Activated CD8-positive, alpha-beta memory T cell treated with anti-CD3 and anti-CD28 coated beads, Interleukin-2, amount 10 ng/mL, durations not matched to agents 7 days and 5 days (primary cell): Measurements from ENCODE around the gene PCOLCE2. TPM values are rescaled to one million over a fixed set of nuclear protein-coding genes. Genes with fewer than 3 reads are reported as not detected.
A peak's percentile ranks its signal among the peaks of the same experiment; 100 is the strongest.

ENCODE experiments used
- ATAC-seq: fragments of 150-1000 bp; cut with Tn5 transposase; one replicate; pipeline ENCODE4 v1.10.0; 2021; ENCODE audit warnings: moderate library complexity
- CTCF ChIA-PET: fragments of 350-600 bp; sonication (Branson Sonifier 250); formaldehyde crosslinking; loops from one replicate; lab custom pipeline; 2021; ENCODE audit warnings: antibody characterized with exemption; lab: Charles Lee
- DNase-seq: peaks from one replicate; pipeline ENCODE4 v3.0.0-alpha.2; 2020
- H3K27ac Mint-ChIP-seq: one replicate; pipeline ENCODE4 v1.8.0; 2021; ENCODE audit warnings: mild to moderate bottlenecking, mixed read lengths
- H3K27me3 Mint-ChIP-seq: one replicate; pipeline ENCODE4 v1.8.0; 2021; ENCODE audit warnings: mixed read lengths
- H3K36me3 Mint-ChIP-seq: one replicate; pipeline ENCODE4 v1.8.0; 2021; ENCODE audit warnings: mild to moderate bottlenecking, mixed read lengths
- H3K4me1 Mint-ChIP-seq: one replicate; pipeline ENCODE4 v1.8.0; 2021; ENCODE audit warnings: mixed read lengths
- H3K4me3 Mint-ChIP-seq: one replicate; pipeline ENCODE4 v1.8.0; 2021; ENCODE audit warnings: mild to moderate bottlenecking, moderate library complexity, mixed read lengths
- H3K9me3 Mint-ChIP-seq: one replicate; pipeline ENCODE4 v1.8.0; 2022; ENCODE audit warnings: low read depth, mixed read lengths
- total RNA-seq, 2 experiments: library from RNA; stranded (reverse); gene quantifications; one replicate each; pipeline ENCODE4 v1.2.3, GENCODE V29; 2021

PCOLCE2 gene
- total RNA-seq, 2 experiments from 2014 or later: not detected

DNA sequence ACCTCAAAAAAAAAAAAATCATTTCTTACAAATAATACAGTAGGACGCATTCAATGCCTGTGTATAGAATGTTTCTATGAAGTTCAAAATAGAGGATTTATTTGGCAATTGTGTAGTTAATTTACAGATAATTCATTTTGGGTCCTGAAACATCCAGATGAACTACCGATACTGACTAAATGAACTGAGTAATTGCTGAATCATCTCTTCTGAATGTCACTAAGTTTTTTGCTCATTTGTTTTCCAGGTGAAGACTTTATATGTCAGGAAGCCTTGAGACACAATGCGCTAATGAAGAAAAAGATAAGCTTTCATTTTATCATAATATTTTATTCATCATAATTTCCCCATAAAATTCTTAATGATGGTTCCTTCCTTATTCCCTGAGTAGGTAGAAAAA is 39.7 kb downstream of the PCOLCE2 start:
- no peaks in the 10 kb centered on the region for H3K4me1 Mint-ChIP-seq
- H3K9me3 Mint-ChIP-seq: no peaks in the 10 kb centered on the region
- no peak overlapping the region for H3K4me3 Mint-ChIP-seq
- ATAC-seq (no peak), DNase-seq (no peak)
- CTCF ChIA-PET: no interaction called here
- H3K27ac Mint-ChIP-seq: no peak overlapping the region
- H3K27me3 Mint-ChIP-seq: peaks cover 16% of the 10 kb centered on the region
- no peaks in the 10 kb centered on the region for H3K36me3 Mint-ChIP-seq

DNA sequence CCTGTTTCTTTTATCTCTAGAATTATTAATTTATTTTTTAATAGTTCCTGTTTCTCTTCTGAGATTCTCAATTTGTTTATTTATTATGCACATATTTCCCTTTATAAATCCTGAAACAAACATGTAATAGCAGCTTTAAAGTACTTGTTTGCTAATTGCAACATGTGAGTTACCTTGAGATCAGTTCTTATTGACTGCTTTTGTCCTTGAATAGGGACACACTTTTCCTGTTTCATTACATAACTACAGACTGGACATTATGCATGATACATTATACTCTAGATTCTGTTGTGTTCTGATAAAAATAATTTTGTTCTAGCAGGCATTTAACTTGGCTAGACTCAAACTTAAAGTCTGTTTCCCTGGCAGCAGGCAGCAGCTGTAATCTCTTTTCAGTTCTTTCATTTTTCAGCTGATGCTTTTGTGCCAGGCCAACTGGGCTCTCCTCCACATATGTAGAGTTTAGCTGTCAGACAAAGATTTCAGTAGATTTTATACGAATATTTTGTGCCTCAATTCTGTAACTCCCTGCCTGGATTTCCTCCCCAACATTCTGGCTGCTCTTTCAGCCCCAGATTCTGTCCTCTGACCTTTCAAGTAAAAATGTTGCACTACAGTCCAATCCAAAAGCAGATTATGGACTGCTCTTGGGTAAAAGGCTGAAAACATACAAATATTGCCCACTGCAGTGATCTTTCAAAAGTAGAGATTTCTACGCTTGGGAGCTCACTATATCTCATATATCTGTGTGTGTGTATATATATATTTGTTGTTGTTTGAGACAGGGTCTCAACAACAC is 41.9 kb downstream of the PCOLCE2 start:
- peaks cover 10% of the 10 kb centered on the region for H3K27me3 Mint-ChIP-seq

DNA sequence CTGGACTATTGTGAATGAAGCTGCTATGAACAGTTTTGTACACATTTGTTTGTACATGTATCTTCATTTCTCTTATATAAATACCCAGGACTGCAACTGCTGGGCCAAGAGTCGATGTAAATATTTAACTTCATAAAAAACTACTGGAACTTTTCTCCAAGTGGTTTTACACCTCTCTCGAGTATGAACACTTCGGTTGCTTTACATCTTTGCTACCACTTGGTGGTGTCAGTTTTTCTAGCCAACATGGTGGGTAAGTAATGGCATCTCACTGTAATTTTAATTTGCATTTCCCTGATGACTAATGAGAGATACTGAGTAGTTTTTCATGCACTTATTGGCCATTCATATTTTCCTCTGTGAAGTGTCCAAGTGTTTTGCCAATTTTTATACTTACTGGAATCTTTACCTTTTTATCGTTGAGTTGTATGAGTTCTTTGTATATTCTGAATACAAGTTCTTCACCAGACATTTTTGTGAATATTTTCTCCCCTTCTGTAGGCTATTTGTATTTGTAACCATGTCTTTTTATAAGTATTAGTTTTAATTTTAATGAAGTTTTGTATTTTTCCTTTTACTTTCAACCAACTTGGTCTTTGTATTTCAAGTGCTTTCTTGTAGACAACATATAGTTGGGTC is 44.4 kb downstream of the PCOLCE2 start:
- no peak overlapping the region for H3K27ac Mint-ChIP-seq
- H3K4me1 Mint-ChIP-seq: no peaks in the 10 kb centered on the region
- DNase-seq: no peak
- H3K9me3 Mint-ChIP-seq: no peaks in the 10 kb centered on the region
- ATAC-seq: peak; percentile 47
- no peaks in the 10 kb centered on the region for H3K36me3 Mint-ChIP-seq
- H3K4me3 Mint-ChIP-seq: no peak overlapping the region
- CTCF ChIA-PET: interaction anchor here (1.2 to 1.6 kb wide), 3 partner anchors 8 to 145 kb away, joined by 3 to 8 read pairs (median 4); no protein-coding TSS in a partner anchor
- peaks cover 9% of the 10 kb centered on the region for H3K27me3 Mint-ChIP-seq

More for the DNA sequence above, 41.9 kb downstream of the PCOLCE2 start:
- CTCF ChIA-PET: no interaction called here
- no peaks in the 10 kb centered on the region for H3K36me3 Mint-ChIP-seq
- no peak overlapping the region for H3K27ac Mint-ChIP-seq
- no peak for ATAC-seq
- no peaks in the 10 kb centered on the region for H3K9me3 Mint-ChIP-seq
- no peaks in the 10 kb centered on the region for H3K4me1 Mint-ChIP-seq
- H3K4me3 Mint-ChIP-seq: no peak overlapping the region
- no peak for DNase-seq

DNA sequence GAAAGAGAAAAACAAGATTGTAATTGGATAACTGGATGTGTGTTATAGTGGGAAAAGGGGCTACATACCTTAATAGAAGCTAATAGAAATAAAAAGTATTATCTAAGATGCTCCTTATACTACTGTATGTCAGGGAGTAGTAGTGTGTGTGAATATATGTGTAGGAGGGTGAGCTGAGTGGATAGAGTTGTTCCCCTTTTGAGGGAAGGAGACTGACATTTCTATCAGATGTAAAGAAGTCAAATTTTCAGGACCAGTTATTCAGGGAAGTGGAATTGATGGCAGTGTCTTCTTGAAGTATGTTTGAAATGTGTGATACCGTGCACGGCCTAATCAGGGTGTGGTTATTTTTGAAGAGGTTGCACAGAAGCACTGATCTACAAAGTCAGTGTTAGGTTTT is 49.1 kb downstream of the PCOLCE2 start:
- Mint-ChIP-seq H3K27me3 (peaks cover 22% of the 10 kb centered on the region), H3K27ac (no peak overlapping the region), H3K4me3 (no peak overlapping the region), H3K4me1 (no peaks in the 10 kb centered on the region), H3K36me3 (no peaks in the 10 kb centered on the region), H3K9me3 (no peaks in the 10 kb centered on the region)
- ATAC-seq (no peak), DNase-seq (no peak)
- CTCF ChIA-PET: no interaction called here

DNA sequence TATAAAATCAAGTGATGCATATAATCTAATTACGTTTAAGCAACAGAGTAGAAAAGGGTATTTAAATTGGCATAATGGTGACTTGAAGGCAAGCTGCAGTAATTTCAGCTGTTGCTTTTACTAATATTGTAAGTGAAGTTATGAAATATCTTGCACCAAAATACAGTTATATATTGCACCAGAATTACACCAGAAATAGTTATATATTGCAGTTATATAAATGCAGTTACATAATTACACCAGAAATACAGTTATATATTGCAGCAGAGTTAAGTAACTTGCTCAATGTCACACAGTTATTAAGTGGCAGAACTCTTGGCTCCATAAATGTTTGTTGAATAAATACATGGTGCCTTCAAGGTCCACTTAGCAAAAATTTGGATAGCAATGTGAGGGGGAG is 51.4 kb downstream of the PCOLCE2 start:
- DNase-seq (no peak), ATAC-seq (no peak)
- H3K9me3 Mint-ChIP-seq: no peaks in the 10 kb centered on the region
- H3K27me3 Mint-ChIP-seq: peaks cover 26% of the 10 kb centered on the region
- H3K27ac Mint-ChIP-seq: no peak overlapping the region
- no peak overlapping the region for H3K4me3 Mint-ChIP-seq
- H3K36me3 Mint-ChIP-seq: no peaks in the 10 kb centered on the region
- no peaks in the 10 kb centered on the region for H3K4me1 Mint-ChIP-seq
- CTCF ChIA-PET: interaction anchor here (2.1 kb wide), 1 partner anchor 9 kb away, joined by 7 read pairs; no protein-coding TSS in a partner anchor

DNA sequence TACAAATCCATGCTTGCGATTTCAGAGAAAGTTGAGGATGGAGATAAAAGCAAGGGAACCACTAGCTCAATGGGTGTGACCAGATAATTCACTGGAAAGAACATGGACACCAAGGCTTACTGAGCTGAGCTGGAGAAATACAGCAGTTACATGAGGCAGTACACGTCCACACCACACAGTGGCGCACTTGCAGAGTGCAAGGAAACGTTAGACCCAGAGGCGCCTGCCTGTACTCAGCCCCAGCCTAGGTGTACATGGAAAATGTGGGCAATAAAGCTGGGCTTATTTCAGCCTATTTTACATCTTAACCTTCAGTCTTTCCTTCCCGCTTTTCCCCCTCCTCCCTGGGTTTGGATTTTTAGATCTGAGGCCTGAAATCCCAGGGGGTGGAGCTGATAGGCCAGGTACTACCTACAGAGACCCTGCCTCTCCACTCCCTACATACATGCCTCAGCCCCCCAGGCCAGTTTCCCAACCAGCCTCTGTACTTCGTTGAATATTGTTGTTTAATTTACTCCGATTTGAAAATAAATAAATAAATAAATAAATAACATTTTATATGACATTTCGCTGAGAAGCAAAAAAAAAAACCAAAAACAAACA is 60.1 kb downstream of the PCOLCE2 start:
- peaks cover 30% of the 10 kb centered on the region for H3K27me3 Mint-ChIP-seq
- no peak overlapping the region for H3K4me3 Mint-ChIP-seq
- H3K27ac Mint-ChIP-seq: no peak overlapping the region
- no peaks in the 10 kb centered on the region for H3K9me3 Mint-ChIP-seq
- DNase-seq: peak; percentile 80
- peak; percentile 93 for ATAC-seq
- no peaks in the 10 kb centered on the region for H3K4me1 Mint-ChIP-seq
- no peaks in the 10 kb centered on the region for H3K36me3 Mint-ChIP-seq
- CTCF ChIA-PET: interaction anchor here (0.5 to 4.4 kb wide), 36 partner anchors 10 to 1180 kb away, joined by 3 to 26 read pairs (median 4); partner anchors contain the start of gene ATR

DNA sequence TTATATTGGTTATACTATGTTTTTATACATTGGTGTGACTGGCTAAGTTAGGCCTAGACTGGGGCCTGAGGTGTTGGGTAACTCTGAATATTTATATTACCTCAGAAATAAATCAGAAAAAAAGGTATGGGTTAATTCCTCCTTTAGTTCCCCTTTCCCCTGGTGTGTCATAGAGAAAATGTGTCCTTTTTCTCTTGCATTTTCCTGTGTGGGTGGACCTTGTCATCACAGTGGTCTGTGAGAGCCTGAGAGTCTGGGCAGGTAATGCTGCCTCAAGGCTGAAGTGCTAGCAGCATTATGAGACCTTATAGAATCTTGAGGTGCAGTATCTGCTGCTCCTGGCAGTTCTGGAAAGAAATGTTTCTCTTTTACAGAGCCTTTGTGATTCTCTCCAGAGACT is 69.7 kb downstream of the PCOLCE2 start:
- H3K27ac Mint-ChIP-seq: no peak overlapping the region
- no peaks in the 10 kb centered on the region for H3K4me1 Mint-ChIP-seq
- no peak for ATAC-seq
- H3K9me3 Mint-ChIP-seq: no peaks in the 10 kb centered on the region
- H3K36me3 Mint-ChIP-seq: no peaks in the 10 kb centered on the region
- no peak overlapping the region for H3K4me3 Mint-ChIP-seq
- CTCF ChIA-PET: interaction anchor here (0.6 to 5.7 kb wide), 3 partner anchors 10 to 222 kb away, joined by 3 to 22 read pairs (median 3); no protein-coding TSS in a partner anchor
- DNase-seq: no peak
- peaks cover 42% of the 10 kb centered on the region for H3K27me3 Mint-ChIP-seq

DNA sequence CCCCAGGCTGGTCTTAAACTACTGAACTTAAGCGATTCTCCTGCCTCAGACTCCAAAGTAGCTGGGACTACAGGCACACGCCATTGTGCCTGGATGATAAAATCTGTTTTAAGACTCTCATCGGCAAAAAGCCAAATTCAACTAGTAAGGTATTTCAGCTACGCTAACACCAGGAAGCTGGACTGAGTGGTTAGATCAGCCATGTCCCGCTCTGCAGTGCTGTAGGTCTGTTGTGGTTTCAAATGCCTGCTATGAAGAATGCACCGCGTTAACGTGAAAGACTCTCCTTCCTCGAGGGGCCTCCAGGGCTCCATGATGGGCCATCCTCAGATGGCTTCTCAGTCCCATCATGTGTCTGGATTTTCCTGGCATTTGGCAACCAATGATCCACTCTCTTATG is 70.2 kb downstream of the PCOLCE2 start:
- CTCF ChIA-PET: interaction anchor here (0.6 to 5.7 kb wide), 3 partner anchors 11 to 221 kb away, joined by 3 to 22 read pairs (median 3); no protein-coding TSS in a partner anchor

DNA sequence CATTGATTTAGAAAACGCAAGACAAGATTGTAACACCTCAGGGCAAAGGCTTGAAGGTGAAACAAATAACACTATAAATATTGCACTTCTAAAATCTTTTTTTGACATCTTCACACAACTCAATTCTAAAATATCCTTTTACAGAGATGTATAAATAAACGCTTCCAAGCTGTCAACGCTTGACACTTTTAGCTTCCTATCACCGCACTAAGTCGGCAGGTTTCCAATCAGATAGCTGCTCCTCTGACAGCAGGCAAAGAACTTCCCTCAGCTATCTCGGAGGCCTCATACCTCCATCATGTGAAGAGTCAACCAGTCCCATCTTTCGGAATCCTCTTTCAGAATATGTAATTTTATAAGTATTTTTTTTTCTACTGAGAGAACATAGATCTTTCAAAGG is 71.0 kb downstream of the PCOLCE2 start:
- DNase-seq (no peak), ATAC-seq (no peak)
- Mint-ChIP-seq H3K27me3 (peaks cover 38% of the 10 kb centered on the region), H3K27ac (no peak overlapping the region), H3K36me3 (no peaks in the 10 kb centered on the region), H3K9me3 (no peaks in the 10 kb centered on the region), H3K4me3 (no peak overlapping the region), H3K4me1 (no peaks in the 10 kb centered on the region)
- CTCF ChIA-PET: interaction anchor here (5.7 kb wide), 1 partner anchor 11 kb away, joined by 22 read pairs; no protein-coding TSS in a partner anchor

More for the DNA sequence above, 70.2 kb downstream of the PCOLCE2 start:
- Mint-ChIP-seq H3K9me3 (no peaks in the 10 kb centered on the region), H3K27me3 (peaks cover 41% of the 10 kb centered on the region), H3K36me3 (no peaks in the 10 kb centered on the region), H3K4me3 (no peak overlapping the region), H3K27ac (no peak overlapping the region), H3K4me1 (no peaks in the 10 kb centered on the region)
- DNase-seq: no peak
- no peak for ATAC-seq

DNA sequence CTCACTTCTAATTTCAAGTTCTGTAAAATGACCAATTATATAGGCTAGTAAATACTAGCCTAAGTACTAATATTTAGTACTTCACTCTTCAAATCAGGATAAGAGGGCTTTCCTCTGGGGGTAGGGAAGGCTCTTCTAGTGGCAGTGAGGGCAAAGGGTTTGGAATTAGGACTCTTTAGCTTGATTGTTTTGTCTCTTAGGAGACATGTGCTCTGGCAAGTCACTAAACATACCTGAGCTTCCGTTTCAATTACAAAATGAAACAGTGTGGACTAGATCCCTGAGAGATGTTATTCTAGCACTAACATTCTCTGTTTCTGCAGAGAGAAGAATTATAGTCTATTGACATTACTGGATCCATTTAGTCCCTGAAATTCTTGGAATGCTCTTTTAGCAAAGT is 71.5 kb downstream of the PCOLCE2 start:
- CTCF ChIA-PET: interaction anchor here (5.7 kb wide), 1 partner anchor 12 kb away, joined by 22 read pairs; no protein-coding TSS in a partner anchor
- Mint-ChIP-seq H3K36me3 (no peaks in the 10 kb centered on the region), H3K4me3 (no peak overlapping the region), H3K9me3 (no peaks in the 10 kb centered on the region), H3K27me3 (peaks cover 36% of the 10 kb centered on the region), H3K27ac (no peak overlapping the region), H3K4me1 (no peaks in the 10 kb centered on the region)
- ATAC-seq (no peak), DNase-seq (no peak)

DNA sequence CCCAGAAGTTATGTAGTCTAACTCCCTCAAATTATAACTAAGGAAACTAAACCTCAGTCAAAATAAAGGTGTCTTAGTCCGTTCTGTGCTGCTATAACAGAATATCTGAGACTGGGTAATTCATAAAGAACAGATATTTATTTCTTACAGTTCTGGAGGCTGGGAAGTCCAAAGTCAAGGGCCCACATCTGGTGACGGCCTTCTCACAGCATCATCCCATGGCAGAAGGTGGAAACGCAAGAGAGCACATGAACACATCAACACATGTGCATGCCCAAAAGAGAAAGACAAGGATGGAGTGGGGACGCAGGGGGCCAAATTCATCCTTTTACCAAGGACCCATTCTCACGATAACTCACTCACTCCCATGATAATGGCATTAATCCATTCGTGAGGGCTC is 73.1 kb downstream of the PCOLCE2 start:
- Mint-ChIP-seq H3K27ac (no peak overlapping the region), H3K9me3 (no peaks in the 10 kb centered on the region), H3K27me3 (peaks cover 32% of the 10 kb centered on the region), H3K36me3 (no peaks in the 10 kb centered on the region), H3K4me3 (no peak overlapping the region), H3K4me1 (no peaks in the 10 kb centered on the region)
- no peak for DNase-seq
- ATAC-seq: no peak
- CTCF ChIA-PET: interaction anchor here (5.7 kb wide), 1 partner anchor 14 kb away, joined by 22 read pairs; no protein-coding TSS in a partner anchor

DNA sequence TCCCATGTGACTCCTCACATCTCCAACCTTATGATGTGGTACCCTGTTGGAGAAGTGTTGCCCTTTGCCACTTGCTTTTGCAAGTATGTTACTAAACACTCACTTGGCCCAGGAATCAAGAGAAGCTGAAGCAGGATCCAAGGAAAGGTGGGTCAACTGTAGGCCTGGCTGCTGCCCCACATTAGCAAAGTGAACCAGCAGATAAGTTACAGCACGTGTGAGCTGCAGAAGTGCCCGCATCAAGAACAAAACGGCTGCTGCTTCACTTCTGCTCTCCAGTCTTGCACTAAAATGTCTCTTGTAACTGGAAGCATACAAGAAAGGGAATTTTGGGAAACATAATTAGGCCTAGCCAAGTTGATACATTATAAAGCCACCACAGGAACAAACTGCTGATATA is 79.6 kb downstream of the PCOLCE2 start:
- no peak overlapping the region for H3K27ac Mint-ChIP-seq
- DNase-seq (no peak), ATAC-seq (no peak)
- CTCF ChIA-PET: interaction anchor here (0.8 to 1.4 kb wide), 2 partner anchors 122 to 223 kb away, joined by 3 to 4 read pairs; no protein-coding TSS in a partner anchor
- no peak overlapping the region for H3K4me3 Mint-ChIP-seq
- H3K36me3 Mint-ChIP-seq: no peaks in the 10 kb centered on the region
- H3K27me3 Mint-ChIP-seq: peaks cover 1% of the 10 kb centered on the region
- H3K4me1 Mint-ChIP-seq: peaks cover 8% of the 10 kb centered on the region
- no peaks in the 10 kb centered on the region for H3K9me3 Mint-ChIP-seq
